ENCODE measurements around the gene CASKIN1. TPM values are rescaled to one million over a fixed set of nuclear protein-coding genes. Genes with fewer than 3 reads are reported as not detected.

The CASKIN1 gene
- total RNA-seq, 1 donor from 2014 or later: 0.12 TPM

- TF ChIP-seq CTCF (conservative IDR thresholded peaks at IDR 0.05; ENCODE audit: low read depth, low read length): no peak
- no peak for DNase-seq (ENCODE audit: low read depth)
These were observed 22.5 kb downstream of the CASKIN1 start for GRCh38 chr16:2173916-2174315.

GRCh38 chr16:2173366-2173765 is 23.0 kb downstream of the CASKIN1 start:
- H3K4me3 ChIP-seq (ENCODE audit: low read depth, low read length): no peak overlapping the region
- DNase-seq (ENCODE audit: low read depth): no peak
- no peak for TF ChIP-seq CTCF (conservative IDR thresholded peaks at IDR 0.05; ENCODE audit: low read depth, low read length)

More at GRCh38 chr16:2173916-2174315, 22.5 kb downstream of the CASKIN1 start:
- no peak overlapping the region for H3K4me3 ChIP-seq (ENCODE audit: low read depth, low read length)

- H3K4me3 ChIP-seq (ENCODE audit: low read depth, low read length): no peak overlapping the region
- no peak for DNase-seq (ENCODE audit: low read depth)
- no peak for TF ChIP-seq CTCF (conservative IDR thresholded peaks at IDR 0.05; ENCODE audit: low read depth, low read length)
These were observed 23.6 kb downstream of the CASKIN1 start for GRCh38 chr16:2172688-2173335.

GRCh38 chr16:2171601-2172178 is 24.7 kb downstream of the CASKIN1 start:
- H3K4me3 ChIP-seq (ENCODE audit: low read depth, low read length): no peak overlapping the region
- no peak for DNase-seq (ENCODE audit: low read depth)
- TF ChIP-seq CTCF (conservative IDR thresholded peaks at IDR 0.05; ENCODE audit: low read depth, low read length): no peak

- no peak for TF ChIP-seq CTCF (conservative IDR thresholded peaks at IDR 0.05; ENCODE audit: low read depth, low read length)
- H3K4me3 ChIP-seq (ENCODE audit: low read depth, low read length): no peak overlapping the region
- DNase-seq (ENCODE audit: low read depth): no peak
These were observed 25.6 kb downstream of the CASKIN1 start for GRCh38 chr16:2170587-2171435.

GRCh38 chr16:2170080-2170479 is 26.3 kb downstream of the CASKIN1 start:
- no peak for TF ChIP-seq CTCF (conservative IDR thresholded peaks at IDR 0.05; ENCODE audit: low read depth, low read length)
- no peak for DNase-seq (ENCODE audit: low read depth)
- no peak overlapping the region for H3K4me3 ChIP-seq (ENCODE audit: low read depth, low read length)
